ENCODE measurements around the gene C14orf180. TPM values are rescaled to one million over a fixed set of nuclear protein-coding genes. Genes with fewer than 3 reads are reported as not detected.

C14orf180 gene
- total RNA-seq, 2 donors from 2014 or later: 0.32 TPM; not detected in 1

DNA sequence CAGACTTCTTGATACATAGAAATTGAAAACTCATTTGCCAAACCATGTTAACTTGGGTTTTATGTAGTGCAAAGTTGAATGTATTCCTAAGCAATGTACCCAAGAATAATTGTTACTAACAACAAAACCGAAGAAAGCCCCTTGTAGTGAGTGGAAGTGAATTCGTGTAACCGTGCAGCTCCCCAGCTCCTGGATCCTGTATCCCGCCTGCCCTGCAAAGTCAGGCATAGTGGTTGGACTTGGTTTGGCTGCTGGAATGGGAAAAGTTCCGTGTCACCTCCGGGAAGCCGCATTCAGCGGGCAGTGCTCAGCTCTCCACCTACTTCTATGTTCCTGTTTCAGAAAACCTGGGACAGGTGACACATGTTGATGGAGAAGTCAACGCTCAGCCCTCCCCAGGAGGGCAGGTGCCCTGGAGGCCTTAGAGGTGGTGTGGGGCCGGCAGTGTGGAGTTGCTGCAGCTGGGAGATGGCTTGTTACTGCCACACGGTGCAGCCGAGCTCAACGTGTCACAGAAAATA lies 29.2 kb upstream of the C14orf180 start:
- no peak overlapping the region for H3K27ac ChIP-seq
- no peaks in the 10 kb centered on the region for H3K4me1 ChIP-seq (replicated peaks)
- peaks cover 17% of the 10 kb centered on the region for H3K27me3 ChIP-seq (replicated peaks; ENCODE audit: insufficient read depth)
- whole genome bisulfite sequencing: 78% methylated on average over 13 of the region's 13 CpGs
- TF ChIP-seq POLR2AphosphoS5 (IDR thresholded peaks at IDR 0.05): no peak
- TF ChIP-seq, protein P1, sequence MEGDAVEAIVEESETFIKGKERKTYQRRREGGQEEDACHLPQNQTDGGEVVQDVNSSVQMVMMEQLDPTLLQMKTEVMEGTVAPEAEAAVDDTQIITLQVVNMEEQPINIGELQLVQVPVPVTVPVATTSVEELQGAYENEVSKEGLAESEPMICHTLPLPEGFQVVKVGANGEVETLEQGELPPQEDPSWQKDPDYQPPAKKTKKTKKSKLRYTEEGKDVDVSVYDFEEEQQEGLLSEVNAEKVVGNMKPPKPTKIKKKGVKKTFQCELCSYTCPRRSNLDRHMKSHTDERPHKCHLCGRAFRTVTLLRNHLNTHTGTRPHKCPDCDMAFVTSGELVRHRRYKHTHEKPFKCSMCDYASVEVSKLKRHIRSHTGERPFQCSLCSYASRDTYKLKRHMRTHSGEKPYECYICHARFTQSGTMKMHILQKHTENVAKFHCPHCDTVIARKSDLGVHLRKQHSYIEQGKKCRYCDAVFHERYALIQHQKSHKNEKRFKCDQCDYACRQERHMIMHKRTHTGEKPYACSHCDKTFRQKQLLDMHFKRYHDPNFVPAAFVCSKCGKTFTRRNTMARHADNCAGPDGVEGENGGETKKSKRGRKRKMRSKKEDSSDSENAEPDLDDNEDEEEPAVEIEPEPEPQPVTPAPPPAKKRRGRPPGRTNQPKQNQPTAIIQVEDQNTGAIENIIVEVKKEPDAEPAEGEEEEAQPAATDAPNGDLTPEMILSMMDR (IDR thresholded peaks at IDR 0.05): no peak
- no peaks in the 10 kb centered on the region for H3K36me3 ChIP-seq
- no peak for DNase-seq (ENCODE audit: low spot score)
- intact Hi-C loops (cut with DNase I): no loop called here
- H3K4me3 ChIP-seq: no peak overlapping the region
- no peaks in the 10 kb centered on the region for H3K9me3 ChIP-seq

GRCh38 chr14:104550861-104551728 lies 28.5 kb upstream of the C14orf180 start:
- WGBS: 70% methylated on average over 24 of the region's 24 CpGs
- TF ChIP-seq, protein P1 (IDR thresholded peaks at IDR 0.05): no peak
- TF ChIP-seq POLR2A (IDR thresholded peaks at IDR 0.05) (no peak), POLR2AphosphoS5 (IDR thresholded peaks at IDR 0.05) (no peak)
- H3K36me3 ChIP-seq: no peaks in the 10 kb centered on the region
- H3K4me1 ChIP-seq (replicated peaks): no peaks in the 10 kb centered on the region
- H3K27ac ChIP-seq: no peak overlapping the region
- peaks cover 10% of the 10 kb centered on the region for H3K27me3 ChIP-seq (replicated peaks; ENCODE audit: insufficient read depth)
- H3K9me3 ChIP-seq: no peaks in the 10 kb centered on the region
- intact Hi-C loops (cut with DNase I): no loop called here
- H3K4me3 ChIP-seq: no peak overlapping the region
- DNase-seq (ENCODE audit: low spot score): no peak

DNA sequence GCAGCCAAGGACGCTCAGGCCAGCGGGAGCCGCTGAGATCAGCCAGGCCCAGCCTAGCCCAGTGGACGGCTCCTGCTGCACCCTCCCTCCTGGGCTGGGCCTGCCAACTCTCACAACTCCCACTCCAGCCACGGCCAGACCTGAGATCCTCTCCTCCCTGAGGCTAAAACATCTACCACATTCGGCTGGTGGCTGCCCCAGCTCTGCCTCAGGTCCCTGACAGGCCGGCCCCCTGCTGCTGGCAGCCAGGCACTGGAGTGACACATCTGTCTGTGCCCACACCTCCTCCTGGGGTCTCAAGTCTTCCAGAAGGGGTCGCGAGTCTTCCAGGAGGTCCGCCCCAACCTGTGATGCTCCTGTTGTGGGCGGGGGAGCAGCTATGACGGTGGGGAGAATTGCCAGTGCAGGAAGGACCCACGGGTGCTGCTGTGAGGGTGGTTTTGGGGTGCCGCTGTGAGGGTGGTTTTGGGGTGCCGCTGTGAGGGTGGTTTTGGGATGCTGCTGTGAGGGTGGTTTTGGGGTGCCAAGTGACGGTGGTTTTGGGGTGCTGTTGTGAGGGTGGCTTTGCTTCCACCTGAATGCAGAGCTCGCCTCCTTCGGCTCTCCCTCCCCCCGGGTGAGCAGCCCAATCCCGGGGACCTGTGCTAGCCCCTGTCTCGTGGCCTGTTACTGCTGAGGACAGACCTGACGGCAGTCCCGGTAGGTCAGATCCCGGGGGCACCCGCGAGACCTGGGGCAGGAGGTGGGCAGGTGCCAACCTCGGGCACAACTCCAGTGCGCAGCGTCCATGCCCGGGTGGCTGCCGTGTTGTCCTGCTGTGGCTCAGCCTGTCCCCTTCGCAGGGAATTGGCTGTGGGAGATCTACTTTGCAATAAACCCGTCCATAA lies 27.5 kb upstream of the C14orf180 start:
- WGBS: 79% methylated on average over 31 of the region's 33 CpGs
- Histone ChIP-seq H3K27ac (no peak overlapping the region), H3K36me3 (no peaks in the 10 kb centered on the region), H3K4me3 (no peak overlapping the region), H3K4me1 (replicated peaks) (no peaks in the 10 kb centered on the region), H3K27me3 (replicated peaks; ENCODE audit: insufficient read depth) (peaks cover 8% of the 10 kb centered on the region), H3K9me3 (no peaks in the 10 kb centered on the region)
- intact Hi-C loops (cut with DNase I): no loop called here
- DNase-seq (ENCODE audit: low spot score): no peak
- no peak for TF ChIP-seq POLR2AphosphoS5 (IDR thresholded peaks at IDR 0.05)
- TF ChIP-seq POLR2A (IDR thresholded peaks at IDR 0.05): no peak
- TF ChIP-seq, protein P1 (IDR thresholded peaks at IDR 0.05): no peak

DNA sequence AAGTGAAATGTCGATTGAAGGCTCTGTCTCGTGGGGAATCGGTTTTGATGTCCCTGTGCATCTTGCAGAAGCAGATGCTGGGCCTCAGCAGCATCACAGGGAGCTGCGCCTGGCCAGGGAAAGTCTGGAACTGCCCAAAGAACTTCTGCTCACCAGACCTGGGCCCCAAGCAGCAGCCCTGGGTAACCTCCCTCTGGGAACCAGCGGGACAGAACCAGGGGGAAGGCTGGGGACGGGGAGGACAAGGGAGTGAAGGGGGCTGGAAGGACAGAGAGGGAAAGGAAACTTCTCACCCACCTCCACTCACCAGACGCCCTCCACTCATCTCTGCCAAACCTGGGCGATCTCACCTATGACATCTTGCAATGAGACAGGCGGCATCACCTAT lies 26.8 kb upstream of the C14orf180 start:
- H3K4me1 ChIP-seq (replicated peaks): no peaks in the 10 kb centered on the region
- DNase-seq (ENCODE audit: low spot score): no peak
- H3K27me3 ChIP-seq (replicated peaks; ENCODE audit: insufficient read depth): peaks cover 3% of the 10 kb centered on the region
- 72% methylated on average over 9 of the region's 9 CpGs for WGBS
- H3K4me3 ChIP-seq: no peak overlapping the region
- H3K36me3 ChIP-seq: no peaks in the 10 kb centered on the region
- no peak for TF ChIP-seq POLR2A (IDR thresholded peaks at IDR 0.05)
- TF ChIP-seq, protein P1 (IDR thresholded peaks at IDR 0.05): no peak
- no peak for TF ChIP-seq POLR2AphosphoS5 (IDR thresholded peaks at IDR 0.05)
- no peak overlapping the region for H3K27ac ChIP-seq
- H3K9me3 ChIP-seq: no peaks in the 10 kb centered on the region
- intact Hi-C loops (cut with DNase I): no loop called here

All from prostate gland (tissue), 2 donors.